Fibroblast of pulmonary artery (primary cell): ENCODE measurements around the gene SNX17.
"Not testable (repeated sequence)": the region's sequence is repeated elsewhere in the genome, so short reads cannot be mapped to it uniquely, and the experiment has no call there.

Experiments
- DNase-seq: peaks from one replicate; pipeline ENCODE4 v3.0.0-alpha.2; 2010; ENCODE audit warnings: low read depth
- H3K4me3 ChIP-seq: replicated peaks from 2 replicates; pipeline ENCODE4 v1.5.1; 2011; ENCODE audit warnings: low read depth, mild to moderate bottlenecking, control low read depth, low read length, moderate library complexity
- CTCF ChIP-seq: IDR thresholded peaks from 2 replicates; pipeline ENCODE4 v1.5.1; 2011; ENCODE audit warnings: mild to moderate bottlenecking, control low read depth, low read length, inconsistent platforms; ENCODE audit errors: missing control alignments

SNX17 gene

DNA sequence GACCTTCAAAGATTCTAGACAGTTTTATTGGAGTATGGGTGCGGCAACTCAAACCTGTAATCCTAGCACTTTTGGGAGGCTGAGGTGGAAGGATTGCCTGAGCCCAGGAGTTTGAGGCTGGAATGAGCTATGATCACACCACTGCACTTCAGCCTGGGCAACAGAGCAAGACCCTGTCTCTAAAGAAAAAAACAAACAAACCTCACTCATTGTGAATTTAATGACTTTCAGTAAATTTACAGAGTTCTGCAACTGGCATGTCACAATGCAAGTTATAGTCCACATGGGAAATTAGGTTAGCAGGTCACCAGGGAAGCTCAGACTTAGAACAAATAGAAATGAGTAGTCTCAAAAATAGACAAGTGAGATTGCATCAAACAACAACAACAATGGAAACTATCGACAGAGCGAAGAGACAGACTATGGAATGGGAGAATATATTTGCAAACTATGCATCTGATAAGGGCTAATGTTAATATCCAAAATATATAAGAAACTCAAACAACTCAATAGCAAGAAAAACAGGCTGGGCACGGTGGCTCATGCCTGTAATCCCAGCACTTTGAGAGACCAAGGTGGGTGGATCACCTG lies 51.3 kb downstream of the SNX17 start:
- no peak overlapping the region for H3K4me3 ChIP-seq
- no peak for TF ChIP-seq CTCF
- DNase-seq, result no peak

- DNase-seq, result no peak
- no peak overlapping the region for H3K4me3 ChIP-seq
- TF ChIP-seq CTCF, result no peak
These were observed 52.5 kb downstream of the SNX17 start for GRCh38 chr2:27422958-27423357.

DNA sequence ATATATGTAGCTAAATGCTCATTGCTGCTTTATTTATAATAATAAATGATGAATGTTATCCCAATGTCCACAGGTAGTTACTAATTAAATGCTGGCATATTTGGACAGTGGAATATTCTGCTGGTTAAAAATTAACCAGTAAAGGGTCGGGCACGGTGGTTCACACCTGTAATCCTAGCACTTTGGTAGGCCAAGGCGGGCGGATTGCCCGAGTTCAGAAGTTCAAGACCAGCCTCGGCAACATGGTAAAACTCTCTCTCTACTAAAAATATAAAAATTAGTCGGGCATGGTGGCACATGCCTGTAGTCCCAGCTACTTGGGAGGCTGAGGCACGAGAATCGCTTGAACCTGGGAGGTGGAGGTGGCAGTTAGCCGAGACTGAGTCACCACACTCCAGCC lies 54.6 kb downstream of the SNX17 start:
- not testable (repeated sequence) for H3K4me3 ChIP-seq, DNase-seq
